ENCODE data around the gene GPI. TPM values are rescaled to one million over a fixed set of nuclear protein-coding genes. Genes with fewer than 3 reads are reported as not detected.

The GPI gene
- polyA plus RNA-seq, 1 of the 3 experiments (the other 2 are of a cell fraction) = 144 TPM

DNA sequence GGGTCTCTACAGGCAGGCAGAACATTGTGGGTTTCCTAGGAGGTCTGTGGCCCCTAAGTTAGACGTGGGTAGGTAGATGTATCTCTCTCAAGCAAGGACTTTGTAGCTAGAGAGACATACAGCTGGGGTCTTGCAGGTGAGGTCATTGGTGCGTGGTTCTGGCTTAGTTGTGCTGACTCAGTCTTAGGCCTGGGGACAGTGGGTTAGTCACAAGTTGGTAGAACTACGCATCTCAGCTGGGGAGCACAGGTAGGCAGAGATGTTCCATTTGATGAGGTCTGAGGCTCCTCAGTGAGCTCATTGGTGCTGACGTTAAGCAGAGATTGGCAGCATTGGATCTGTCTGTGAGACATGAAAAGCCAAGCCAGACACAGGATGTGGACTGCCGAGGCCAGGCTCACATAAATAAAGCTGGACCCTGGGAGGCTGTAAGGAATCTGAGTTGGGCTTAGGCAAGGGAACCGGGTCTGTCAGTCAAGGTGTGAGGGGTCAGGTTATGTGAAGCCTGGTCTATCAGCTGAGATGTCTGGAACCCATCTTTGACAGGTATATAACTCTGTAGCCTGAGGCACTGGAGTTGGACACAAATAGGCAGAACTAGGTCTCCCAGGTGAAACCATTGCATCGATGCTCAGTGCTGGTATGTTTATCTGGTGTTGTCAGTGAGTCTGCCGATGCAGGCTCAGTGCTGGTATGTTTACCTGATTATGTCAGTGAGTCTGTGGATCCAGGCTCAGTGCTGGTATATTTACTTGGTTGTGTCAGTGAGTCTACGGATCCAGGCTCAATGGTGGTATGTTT lies 21.8 kb downstream of the GPI start:
- ChIA-PET POLR2A (interaction anchor here (0.7 kb wide), 1 partner anchor 199 kb away, joined by 4 read pairs; no protein-coding TSS in a partner anchor), CTCF (interaction anchor here (1.0 kb wide), 1 partner anchor 21 kb away, joined by 4 read pairs; no protein-coding TSS in a partner anchor)
- H3K9me3 ChIP-seq = no peaks in the 10 kb centered on the region
- no peak overlapping the region for H3K27ac ChIP-seq (ENCODE audit: low read depth in 2 of 2, low read length in 1 of 2)
- DNase-seq = no peak
- no peak overlapping the region for H2AFZ ChIP-seq (ENCODE audit: low read depth)
- no peak overlapping the region for H3K4me2 ChIP-seq
- no peaks in the 10 kb centered on the region for H3K27me3 ChIP-seq (ENCODE audit: insufficient read depth)
- H3K4me1 ChIP-seq (ENCODE audit: control insufficient read depth in 1 of 2, insufficient read depth in 2 of 2, low read depth in 1 of 2, low read length in 1 of 2) = no peaks in the 10 kb centered on the region
- H3K9ac ChIP-seq = no peak overlapping the region
- H3K4me3 ChIP-seq (ENCODE audit: low read depth in 2 of 2, low read length in 1 of 2) = no peak overlapping the region
- 100% methylated on average over 4 of the region's 9 CpGs for WGBS (ENCODE audit: low lambda C conversion rate)
- TF ChIP-seq JUND (IDR thresholded peaks at IDR 0.05) = no peak
- no peak for TF ChIP-seq EP300 (IDR thresholded peaks at IDR 0.05; ENCODE audit: borderline replicate concordance in 1 of 2, low read depth in 1 of 2, low read length in 1 of 2)
- TF ChIP-seq ZBTB33 (IDR thresholded peaks at IDR 0.05; ENCODE audit: borderline replicate concordance, low read depth) = no peak
- TF ChIP-seq NRF1 (IDR thresholded peaks at IDR 0.05; ENCODE audit: low read depth, low read length) = no peak
- TF ChIP-seq, protein P1, sequence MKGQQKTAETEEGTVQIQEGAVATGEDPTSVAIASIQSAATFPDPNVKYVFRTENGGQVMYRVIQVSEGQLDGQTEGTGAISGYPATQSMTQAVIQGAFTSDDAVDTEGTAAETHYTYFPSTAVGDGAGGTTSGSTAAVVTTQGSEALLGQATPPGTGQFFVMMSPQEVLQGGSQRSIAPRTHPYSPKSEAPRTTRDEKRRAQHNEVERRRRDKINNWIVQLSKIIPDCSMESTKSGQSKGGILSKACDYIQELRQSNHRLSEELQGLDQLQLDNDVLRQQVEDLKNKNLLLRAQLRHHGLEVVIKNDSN (IDR thresholded peaks at IDR 0.05; ENCODE audit: borderline replicate concordance, low read depth) = no peak
- TF ChIP-seq GABPA (IDR thresholded peaks at IDR 0.05; ENCODE audit: low read depth) = no peak
- TF ChIP-seq, protein P2, sequence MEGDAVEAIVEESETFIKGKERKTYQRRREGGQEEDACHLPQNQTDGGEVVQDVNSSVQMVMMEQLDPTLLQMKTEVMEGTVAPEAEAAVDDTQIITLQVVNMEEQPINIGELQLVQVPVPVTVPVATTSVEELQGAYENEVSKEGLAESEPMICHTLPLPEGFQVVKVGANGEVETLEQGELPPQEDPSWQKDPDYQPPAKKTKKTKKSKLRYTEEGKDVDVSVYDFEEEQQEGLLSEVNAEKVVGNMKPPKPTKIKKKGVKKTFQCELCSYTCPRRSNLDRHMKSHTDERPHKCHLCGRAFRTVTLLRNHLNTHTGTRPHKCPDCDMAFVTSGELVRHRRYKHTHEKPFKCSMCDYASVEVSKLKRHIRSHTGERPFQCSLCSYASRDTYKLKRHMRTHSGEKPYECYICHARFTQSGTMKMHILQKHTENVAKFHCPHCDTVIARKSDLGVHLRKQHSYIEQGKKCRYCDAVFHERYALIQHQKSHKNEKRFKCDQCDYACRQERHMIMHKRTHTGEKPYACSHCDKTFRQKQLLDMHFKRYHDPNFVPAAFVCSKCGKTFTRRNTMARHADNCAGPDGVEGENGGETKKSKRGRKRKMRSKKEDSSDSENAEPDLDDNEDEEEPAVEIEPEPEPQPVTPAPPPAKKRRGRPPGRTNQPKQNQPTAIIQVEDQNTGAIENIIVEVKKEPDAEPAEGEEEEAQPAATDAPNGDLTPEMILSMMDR (IDR thresholded peaks at IDR 0.05) = no peak
- TF ChIP-seq FOSL2 (IDR thresholded peaks at IDR 0.05; ENCODE audit: borderline replicate concordance, low read depth) = no peak
- no peak for TF ChIP-seq TEAD4 (IDR thresholded peaks at IDR 0.05; ENCODE audit: borderline replicate concordance, insufficient read depth)
- no peak for TF ChIP-seq TAF1 (IDR thresholded peaks at IDR 0.05; ENCODE audit: borderline replicate concordance, low read depth, low read length)
- TF ChIP-seq TCF12 (IDR thresholded peaks at IDR 0.05) = no peak
- no peak for TF ChIP-seq PBX3 (IDR thresholded peaks at IDR 0.05)
- no peaks in the 10 kb centered on the region for H3K9me2 ChIP-seq
- no peaks in the 10 kb centered on the region for H3K79me2 ChIP-seq (ENCODE audit: insufficient read depth)
- no peaks in the 10 kb centered on the region for H3F3A ChIP-seq (replicated peaks; ENCODE audit: insufficient read depth)
- H3K36me3 ChIP-seq (replicated peaks in 1 of 2; ENCODE audit: control insufficient read depth in 1 of 2, insufficient read depth in 2 of 2, low read length in 1 of 2) = peaks cover 3 to 76% of the 10 kb centered on the region in 2 experiments
- H4K20me1 ChIP-seq (ENCODE audit: insufficient read depth) = no peaks in the 10 kb centered on the region
